Endothelial cell of umbilical vein (primary cell): ENCODE measurements around the gene TCF7L2.

Source experiments
- EZH2 ChIP-seq: IDR thresholded peaks from 2 replicates; pipeline ENCODE4 v1.6.1; 2012; ENCODE audit warnings: borderline replicate concordance, low read depth, mild to moderate bottlenecking, moderate library complexity, low read length, inconsistent platforms; ENCODE audit not compliant: severe bottlenecking
- FOS ChIP-seq: IDR thresholded peaks from 2 replicates; pipeline ENCODE4 v1.6.1; 2011; ENCODE audit warnings: mild to moderate bottlenecking, low read length, moderate library complexity, borderline replicate concordance; ENCODE audit not compliant: insufficient read depth
- GATA2 ChIP-seq: IDR thresholded peaks from 2 replicates; pipeline ENCODE4 v1.7.0; 2011; ENCODE audit warnings: low read depth, mild to moderate bottlenecking, moderate library complexity, mixed read lengths, low read length; ENCODE audit not compliant: insufficient read length, insufficient read depth
- MYC ChIP-seq: IDR thresholded peaks from one replicate; pipeline ENCODE4 v1.6.1; 2011; ENCODE audit warnings: mild to moderate bottlenecking, low read depth, low read length
- POLR2A ChIP-seq: IDR thresholded peaks from 2 replicates; pipeline ENCODE4 v1.6.1; 2012; ENCODE audit warnings: low read depth, mild to moderate bottlenecking, control low read depth, low read length
- POLR2AphosphoS5 ChIP-seq: IDR thresholded peaks from 2 replicates; pipeline ENCODE4 v1.6.1; 2012; ENCODE audit warnings: low read depth, mild to moderate bottlenecking, control low read depth, low read length, moderate library complexity; ENCODE audit not compliant: insufficient read depth
- TF ChIP-seq, protein P1 (sequence below), 2 donors: IDR thresholded peaks; 1 replicate in 1 of 2; 2 replicates in 1 of 2; pipeline ENCODE4 v1.5.1; 2011; ENCODE audit warnings: low read length in 2 of 2, mild to moderate bottlenecking in 2 of 2, moderate library complexity in 2 of 2, control low read depth in 1 of 2, inconsistent platforms in 1 of 2, low read depth in 1 of 2; ENCODE audit not compliant: insufficient read depth in 1 of 2; ENCODE audit errors: extremely low read depth in 1 of 2
- TF ChIP-seq, protein P2 (sequence below): IDR thresholded peaks from 2 replicates; pipeline ENCODE4 v1.6.1; 2011; ENCODE audit not compliant: insufficient read depth, insufficient read length

DNA sequence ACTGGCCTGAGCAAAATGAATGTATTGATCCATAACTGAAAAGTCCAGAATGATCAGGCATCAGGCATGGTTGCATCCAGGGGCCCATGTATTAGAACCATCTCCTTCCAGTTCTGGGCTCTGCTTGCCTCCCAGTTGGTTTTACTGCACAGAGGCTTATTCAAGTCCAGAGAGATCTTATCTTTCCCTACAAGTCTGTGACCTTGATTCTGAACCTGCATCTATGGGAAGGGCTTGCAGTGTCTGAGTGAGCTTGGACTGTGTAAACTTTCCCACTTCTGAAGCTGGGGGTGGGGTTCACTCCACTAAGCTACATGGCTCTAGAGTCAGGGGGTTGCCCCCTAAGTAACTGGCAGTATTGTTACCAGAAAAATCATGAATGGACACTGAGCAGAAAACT is 136.2 kb downstream of the TCF7L2 start:
- TF ChIP-seq, protein P1, sequence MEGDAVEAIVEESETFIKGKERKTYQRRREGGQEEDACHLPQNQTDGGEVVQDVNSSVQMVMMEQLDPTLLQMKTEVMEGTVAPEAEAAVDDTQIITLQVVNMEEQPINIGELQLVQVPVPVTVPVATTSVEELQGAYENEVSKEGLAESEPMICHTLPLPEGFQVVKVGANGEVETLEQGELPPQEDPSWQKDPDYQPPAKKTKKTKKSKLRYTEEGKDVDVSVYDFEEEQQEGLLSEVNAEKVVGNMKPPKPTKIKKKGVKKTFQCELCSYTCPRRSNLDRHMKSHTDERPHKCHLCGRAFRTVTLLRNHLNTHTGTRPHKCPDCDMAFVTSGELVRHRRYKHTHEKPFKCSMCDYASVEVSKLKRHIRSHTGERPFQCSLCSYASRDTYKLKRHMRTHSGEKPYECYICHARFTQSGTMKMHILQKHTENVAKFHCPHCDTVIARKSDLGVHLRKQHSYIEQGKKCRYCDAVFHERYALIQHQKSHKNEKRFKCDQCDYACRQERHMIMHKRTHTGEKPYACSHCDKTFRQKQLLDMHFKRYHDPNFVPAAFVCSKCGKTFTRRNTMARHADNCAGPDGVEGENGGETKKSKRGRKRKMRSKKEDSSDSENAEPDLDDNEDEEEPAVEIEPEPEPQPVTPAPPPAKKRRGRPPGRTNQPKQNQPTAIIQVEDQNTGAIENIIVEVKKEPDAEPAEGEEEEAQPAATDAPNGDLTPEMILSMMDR (IDR thresholded peaks at IDR 0.05; ENCODE audit: extremely low read depth in 1 of 2, insufficient read depth in 1 of 2, low read depth in 1 of 2, low read length in 2 of 2) = no peak
- TF ChIP-seq POLR2A (no peak), GATA2 (peak; percentile 92), POLR2AphosphoS5 (no peak), MYC (no peak), FOS (no peak), EZH2 (no peak)
- TF ChIP-seq, protein P2, sequence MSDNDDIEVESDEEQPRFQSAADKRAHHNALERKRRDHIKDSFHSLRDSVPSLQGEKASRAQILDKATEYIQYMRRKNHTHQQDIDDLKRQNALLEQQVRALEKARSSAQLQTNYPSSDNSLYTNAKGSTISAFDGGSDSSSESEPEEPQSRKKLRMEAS = no peak
